ENCODE results near the gene C12orf76. TPM values are rescaled to one million over a fixed set of nuclear protein-coding genes. Genes with fewer than 3 reads are reported as not detected.

C12orf76 gene
- total RNA-seq, 1 experiment from 2014 or later, result 10.1 TPM

DNA sequence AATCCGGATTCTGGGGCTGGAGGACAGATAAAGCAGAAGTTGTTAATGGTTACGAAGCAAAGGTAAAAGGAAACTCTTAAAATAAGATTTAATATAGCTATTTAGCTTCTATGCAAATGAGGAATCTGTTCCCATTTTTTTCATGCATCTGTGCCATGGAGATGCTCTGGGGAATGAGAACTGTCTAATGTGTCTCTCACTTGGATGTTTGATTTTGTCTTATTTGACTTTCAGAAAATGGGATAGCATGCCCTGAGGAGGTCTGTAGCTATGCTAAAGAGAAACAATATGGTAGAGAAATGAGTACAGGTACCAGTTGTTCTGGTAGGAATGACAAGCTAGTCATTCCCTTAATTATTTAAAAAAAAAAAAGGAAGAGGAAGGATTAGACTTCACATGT lies 24.3 kb downstream of the C12orf76 start (continued):
- TF ChIP-seq, protein P1, sequence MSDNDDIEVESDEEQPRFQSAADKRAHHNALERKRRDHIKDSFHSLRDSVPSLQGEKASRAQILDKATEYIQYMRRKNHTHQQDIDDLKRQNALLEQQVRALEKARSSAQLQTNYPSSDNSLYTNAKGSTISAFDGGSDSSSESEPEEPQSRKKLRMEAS (IDR thresholded peaks at IDR 0.05), result no peak

DNA sequence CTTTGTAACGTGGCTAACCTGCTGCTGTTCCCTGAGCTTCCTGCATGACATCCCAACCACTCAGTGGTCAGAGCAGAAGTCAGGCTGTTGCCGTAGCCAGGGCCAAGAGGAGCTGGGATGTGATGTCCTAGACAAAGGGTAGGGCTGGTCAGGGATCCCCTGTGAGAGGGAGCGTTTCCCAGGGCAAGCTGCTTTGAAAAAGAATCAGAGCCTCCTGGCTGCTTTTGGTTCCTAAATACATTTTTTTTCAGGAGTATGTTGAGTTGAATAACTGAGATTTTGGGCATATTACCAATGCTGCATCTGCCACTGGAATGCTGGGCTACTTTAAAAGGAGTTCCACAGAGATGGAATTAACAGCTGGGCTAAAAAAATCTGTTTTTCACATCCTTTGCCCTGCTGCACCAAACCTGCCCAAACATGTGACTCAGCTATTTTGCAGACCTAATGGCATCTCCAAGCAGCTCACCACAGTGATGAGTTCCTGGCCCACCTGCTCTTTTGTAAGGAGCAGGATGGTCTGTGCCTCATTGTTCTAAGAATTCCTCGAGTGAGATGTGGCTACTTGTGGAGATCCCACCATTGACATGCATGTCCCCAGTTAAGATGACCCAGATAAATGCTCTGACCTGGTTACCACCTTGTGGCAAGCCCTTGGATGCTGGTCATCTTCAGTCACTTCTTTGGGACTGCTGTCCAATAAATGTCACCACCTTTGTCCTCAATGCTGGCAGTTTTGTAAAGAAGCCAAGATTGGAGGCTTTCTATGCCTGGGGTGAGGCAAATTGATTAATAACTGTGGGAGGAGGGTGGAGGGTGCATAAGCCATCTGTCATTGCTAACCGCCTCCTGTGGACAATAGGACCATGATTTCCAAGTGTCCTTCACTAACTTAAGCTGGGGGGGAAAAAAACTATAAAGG lies 25.0 kb downstream of the C12orf76 start:
- no peaks in the 10 kb centered on the region for H3K9me3 ChIP-seq (ENCODE audit: control insufficient read depth in 1 of 2, insufficient read depth in 1 of 2, low read depth in 1 of 2, low read length in 2 of 2)
- H3K9ac ChIP-seq (ENCODE audit: low read length), result no peak overlapping the region
- no peaks in the 10 kb centered on the region for H3K27me3 ChIP-seq (ENCODE audit: insufficient read depth, low read length)
- H3K79me2 ChIP-seq (ENCODE audit: insufficient read depth, low read length), result no peaks in the 10 kb centered on the region
- BruUV-seq (replicated peaks), result no TSS peak
- ATAC-seq (no peak), DNase-seq (ENCODE audit: low read depth, low spot score) (no peak)
- RAD21 ChIA-PET (ENCODE audit: low non-redundant PET in 1 of 2, low total read pairs in 2 of 2, uncharacterized antibody in 2 of 2, unreplicated experiment in 2 of 2), result no interaction called here
- H3K36me3 ChIP-seq (ENCODE audit: control insufficient read depth in 1 of 2, insufficient read depth in 2 of 2, low read length in 2 of 2), result peaks cover 11 to 15% of the 10 kb centered on the region in 2 experiments; a peak in 2 of 4 replicates
- H3K4me2 ChIP-seq (ENCODE audit: low read length), result no peak overlapping the region
- H3K4me3 ChIP-seq (replicated peaks in 1 of 2; ENCODE audit: low read depth in 1 of 2, low read length in 2 of 2), result no peak overlapping the region
- peaks cover 4 to 7% of the 10 kb centered on the region in 2 experiments; a peak in 2 of 4 replicates for H3K4me1 ChIP-seq (ENCODE audit: control insufficient read depth in 1 of 2, insufficient read depth in 2 of 2, low read length in 2 of 2)
- no peaks in the 10 kb centered on the region for H3K9me2 ChIP-seq (ENCODE audit: insufficient read depth)
- intact Hi-C loops (cut with micrococcal nuclease), result no loop called here
- H2AFZ ChIP-seq (ENCODE audit: low read depth, low read length, poor library complexity, severe bottlenecking), result no peak overlapping the region
- no peaks in the 10 kb centered on the region for H4K20me1 ChIP-seq (ENCODE audit: insufficient read depth)
- POLR2A ChIA-PET, result interaction anchor here (0.6 kb wide), 1 partner anchor 546 kb away, joined by 3 read pairs; the partner anchor contains the start of gene KCTD10
- no peak overlapping the region for H3K27ac ChIP-seq (ENCODE audit: low read depth, low read length)
- CTCF ChIA-PET, result no interaction called here
- TF ChIP-seq EZH2phosphoT487 (IDR thresholded peaks at IDR 0.05; ENCODE audit: borderline replicate concordance) (no peak), RAD21 (IDR thresholded peaks at IDR 0.05; ENCODE audit: low read depth) (no peak), SIN3A (IDR thresholded peaks at IDR 0.05; ENCODE audit: low read depth) (no peak), JUND (IDR thresholded peaks at IDR 0.05) (no peak), FOSL1 (IDR thresholded peaks at IDR 0.05; ENCODE audit: low read depth) (no peak), ELF1 (IDR thresholded peaks at IDR 0.05; ENCODE audit: borderline replicate concordance, low read depth) (no peak), SRF (IDR thresholded peaks at IDR 0.05; ENCODE audit: low read depth) (no peak), SP1 (IDR thresholded peaks at IDR 0.05; ENCODE audit: low read depth) (no peak), ZNF274 (IDR thresholded peaks at IDR 0.05; ENCODE audit: low read depth, low read length) (no peak), CEBPB (IDR thresholded peaks at IDR 0.05; ENCODE audit: low read depth) (no peak), POLR2AphosphoS5 (IDR thresholded peaks at IDR 0.05; ENCODE audit: low read depth, low read length) (no peak), TCF7L2 (IDR thresholded peaks at IDR 0.05; ENCODE audit: borderline replicate concordance, extremely low read depth, insufficient read depth, insufficient read length) (no peak)
- TF ChIP-seq, protein P1 (IDR thresholded peaks at IDR 0.05), result no peak
- TF ChIP-seq, protein P2, sequence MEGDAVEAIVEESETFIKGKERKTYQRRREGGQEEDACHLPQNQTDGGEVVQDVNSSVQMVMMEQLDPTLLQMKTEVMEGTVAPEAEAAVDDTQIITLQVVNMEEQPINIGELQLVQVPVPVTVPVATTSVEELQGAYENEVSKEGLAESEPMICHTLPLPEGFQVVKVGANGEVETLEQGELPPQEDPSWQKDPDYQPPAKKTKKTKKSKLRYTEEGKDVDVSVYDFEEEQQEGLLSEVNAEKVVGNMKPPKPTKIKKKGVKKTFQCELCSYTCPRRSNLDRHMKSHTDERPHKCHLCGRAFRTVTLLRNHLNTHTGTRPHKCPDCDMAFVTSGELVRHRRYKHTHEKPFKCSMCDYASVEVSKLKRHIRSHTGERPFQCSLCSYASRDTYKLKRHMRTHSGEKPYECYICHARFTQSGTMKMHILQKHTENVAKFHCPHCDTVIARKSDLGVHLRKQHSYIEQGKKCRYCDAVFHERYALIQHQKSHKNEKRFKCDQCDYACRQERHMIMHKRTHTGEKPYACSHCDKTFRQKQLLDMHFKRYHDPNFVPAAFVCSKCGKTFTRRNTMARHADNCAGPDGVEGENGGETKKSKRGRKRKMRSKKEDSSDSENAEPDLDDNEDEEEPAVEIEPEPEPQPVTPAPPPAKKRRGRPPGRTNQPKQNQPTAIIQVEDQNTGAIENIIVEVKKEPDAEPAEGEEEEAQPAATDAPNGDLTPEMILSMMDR (IDR thresholded peaks at IDR 0.05 in 2 of 3, conservative IDR thresholded peaks at IDR 0.05 in 1 of 3; ENCODE audit: borderline replicate concordance in 1 of 3, insufficient read depth in 1 of 3, low read depth in 2 of 3, low read length in 2 of 3), result no peak
- TF ChIP-seq, protein P3, sequence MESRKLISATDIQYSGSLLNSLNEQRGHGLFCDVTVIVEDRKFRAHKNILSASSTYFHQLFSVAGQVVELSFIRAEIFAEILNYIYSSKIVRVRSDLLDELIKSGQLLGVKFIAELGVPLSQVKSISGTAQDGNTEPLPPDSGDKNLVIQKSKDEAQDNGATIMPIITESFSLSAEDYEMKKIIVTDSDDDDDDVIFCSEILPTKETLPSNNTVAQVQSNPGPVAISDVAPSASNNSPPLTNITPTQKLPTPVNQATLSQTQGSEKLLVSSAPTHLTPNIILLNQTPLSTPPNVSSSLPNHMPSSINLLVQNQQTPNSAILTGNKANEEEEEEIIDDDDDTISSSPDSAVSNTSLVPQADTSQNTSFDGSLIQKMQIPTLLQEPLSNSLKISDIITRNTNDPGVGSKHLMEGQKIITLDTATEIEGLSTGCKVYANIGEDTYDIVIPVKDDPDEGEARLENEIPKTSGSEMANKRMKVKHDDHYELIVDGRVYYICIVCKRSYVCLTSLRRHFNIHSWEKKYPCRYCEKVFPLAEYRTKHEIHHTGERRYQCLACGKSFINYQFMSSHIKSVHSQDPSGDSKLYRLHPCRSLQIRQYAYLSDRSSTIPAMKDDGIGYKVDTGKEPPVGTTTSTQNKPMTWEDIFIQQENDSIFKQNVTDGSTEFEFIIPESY (IDR thresholded peaks at IDR 0.05; ENCODE audit: extremely low read depth, insufficient replicate concordance, low read length), result no peak
- TF ChIP-seq, protein P4, sequence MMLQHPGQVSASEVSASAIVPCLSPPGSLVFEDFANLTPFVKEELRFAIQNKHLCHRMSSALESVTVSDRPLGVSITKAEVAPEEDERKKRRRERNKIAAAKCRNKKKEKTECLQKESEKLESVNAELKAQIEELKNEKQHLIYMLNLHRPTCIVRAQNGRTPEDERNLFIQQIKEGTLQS (IDR thresholded peaks at IDR 0.05), result no peak
